Endometrial microvascular endothelial cells (primary cell): ENCODE data around the gene MOGAT1. TPM values are rescaled to one million over a fixed set of nuclear protein-coding genes. Genes with fewer than 3 reads are reported as not detected.

ENCODE experiments used
- in situ Hi-C: cut with HindIII; loops from 2 replicates; pipeline ENCODE4 v1.10.0; 2017; ENCODE audit warnings: low sequenced_read_pairs, low pct_unique_long_range_greater_than_20kb; ENCODE audit errors: inconsistent ontology term
- total RNA-seq: library from RNA; depleted of rRNA; stranded (reverse); fragments of >200 nt; gene quantifications from one replicate; pipeline ENCODE4 v1.2.3, GENCODE V29; 2015; ENCODE audit errors: inconsistent ontology term

Gene MOGAT1, protein sequence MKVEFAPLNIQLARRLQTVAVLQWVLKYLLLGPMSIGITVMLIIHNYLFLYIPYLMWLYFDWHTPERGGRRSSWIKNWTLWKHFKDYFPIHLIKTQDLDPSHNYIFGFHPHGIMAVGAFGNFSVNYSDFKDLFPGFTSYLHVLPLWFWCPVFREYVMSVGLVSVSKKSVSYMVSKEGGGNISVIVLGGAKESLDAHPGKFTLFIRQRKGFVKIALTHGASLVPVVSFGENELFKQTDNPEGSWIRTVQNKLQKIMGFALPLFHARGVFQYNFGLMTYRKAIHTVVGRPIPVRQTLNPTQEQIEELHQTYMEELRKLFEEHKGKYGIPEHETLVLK
- not detected for total RNA-seq

DNA sequence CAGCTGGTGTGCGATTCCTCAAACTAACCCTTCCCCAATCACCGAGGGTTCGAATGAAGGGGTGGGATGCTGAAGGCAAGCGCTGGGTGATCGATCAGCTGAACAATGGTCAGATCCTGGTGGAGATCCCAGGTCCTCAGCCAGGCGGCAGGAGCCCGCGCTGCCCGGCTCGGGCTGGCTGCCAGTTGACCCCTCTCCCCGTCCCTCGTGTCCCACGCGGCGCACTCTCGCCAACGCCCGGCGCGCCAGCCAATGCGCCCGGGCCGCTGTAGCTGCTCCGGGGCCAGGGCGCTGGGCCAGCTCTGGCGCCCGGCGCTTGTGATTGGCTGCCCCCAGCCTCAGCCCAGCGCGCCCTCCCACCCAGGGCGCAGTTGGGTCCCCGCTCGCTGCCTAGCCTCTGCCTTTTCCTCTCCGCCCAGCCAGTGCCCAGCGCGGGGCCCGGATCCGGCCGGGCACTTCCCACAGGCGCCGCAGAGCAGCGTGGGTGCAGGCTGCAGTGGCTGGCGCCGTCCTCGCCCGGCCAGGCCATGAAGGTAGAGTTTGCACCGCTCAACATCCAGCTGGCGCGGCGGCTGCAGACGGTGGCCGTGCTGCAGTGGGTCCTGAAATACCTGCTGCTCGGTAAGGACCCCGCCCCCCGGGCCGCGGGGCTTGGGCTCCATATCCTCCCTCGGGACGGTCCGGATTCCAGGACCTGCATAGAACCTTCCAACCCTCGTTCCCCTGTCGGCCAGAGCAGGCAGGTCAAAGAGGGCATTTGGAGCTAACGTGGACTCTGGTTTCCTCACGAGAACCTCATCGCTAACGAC is at the start of gene MOGAT1:
MOGAT1 (plus strand) TSS at position 400 of the 809 bp plus-strand sequence; CDS start at position 528, 128 bp downstream.
- in situ Hi-C loops, result no loop called here

DNA sequence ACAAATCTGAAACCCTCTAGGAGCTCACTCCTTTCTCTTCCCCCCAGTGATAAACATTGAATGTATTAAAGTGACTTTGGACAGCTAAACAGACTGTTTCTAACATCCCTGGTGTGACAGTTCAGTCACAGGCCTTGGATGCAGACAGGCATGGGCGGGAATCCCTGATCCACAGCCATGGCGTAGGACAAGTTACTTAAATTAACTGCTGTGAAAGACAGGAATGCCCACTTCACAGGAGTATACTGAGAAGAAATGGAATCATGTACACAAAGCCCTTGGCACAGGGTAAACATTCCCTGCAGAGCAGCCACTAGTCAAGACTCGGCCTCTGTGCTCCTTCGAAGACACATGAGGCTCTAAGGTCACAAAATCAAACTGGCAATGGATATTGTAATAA is 49.6 kb upstream of the MOGAT1 start:
- in situ Hi-C loops, result loop anchor here (25.0 kb wide), 1 partner anchor 310 kb away; a partner anchor contains a TSS

DNA sequence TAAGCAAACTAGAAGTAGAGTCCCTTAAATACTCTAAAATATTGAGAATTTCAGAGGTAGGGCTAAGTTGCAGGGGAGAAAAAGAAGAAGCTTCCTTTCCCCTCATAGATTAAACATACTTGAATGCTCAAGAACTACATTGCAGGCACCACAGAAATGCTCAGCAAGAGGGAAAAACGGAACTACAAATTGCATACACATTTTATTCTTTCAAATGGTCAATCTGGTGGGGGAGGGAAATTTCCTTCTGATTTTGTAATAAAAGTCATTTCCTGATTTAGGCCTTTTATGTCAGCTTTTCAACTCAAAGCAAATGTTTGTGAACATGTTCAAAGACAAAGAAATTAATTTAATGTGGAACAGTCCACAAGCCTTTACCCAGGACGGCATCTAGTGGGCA is 48.5 kb upstream of the MOGAT1 start:
- in situ Hi-C loops, result loop anchor here (25.0 kb wide), 1 partner anchor 311 kb away; a partner anchor contains a TSS

DNA sequence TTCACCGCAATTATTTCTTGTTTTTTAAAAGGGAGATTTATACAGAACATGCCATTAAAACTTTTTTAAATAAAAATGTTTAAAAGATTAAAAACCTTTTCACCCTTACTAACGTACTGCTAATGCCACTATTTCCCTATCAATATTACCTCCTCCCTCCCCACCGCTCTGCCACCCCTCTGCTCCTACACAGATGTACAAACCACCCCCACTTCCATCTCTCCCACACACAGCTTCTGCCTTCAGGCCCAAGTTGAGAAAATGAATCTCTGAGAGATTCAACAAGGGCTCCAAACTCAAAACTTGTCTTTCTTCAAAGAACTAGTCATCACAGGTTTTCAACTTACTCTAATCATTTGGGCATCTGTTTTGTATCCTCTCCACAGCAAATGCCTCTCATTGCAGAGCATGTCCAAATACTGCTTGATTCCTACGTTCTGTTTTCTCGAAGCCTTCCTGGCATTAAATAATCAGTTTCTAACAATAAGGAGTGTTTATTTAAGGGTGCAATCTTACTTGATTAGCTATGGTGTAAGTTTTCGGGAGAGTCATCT is 47.6 kb upstream of the MOGAT1 start:
- in situ Hi-C loops, result loop anchor here (25.0 kb wide), 1 partner anchor 312 kb away; a partner anchor contains a TSS

DNA sequence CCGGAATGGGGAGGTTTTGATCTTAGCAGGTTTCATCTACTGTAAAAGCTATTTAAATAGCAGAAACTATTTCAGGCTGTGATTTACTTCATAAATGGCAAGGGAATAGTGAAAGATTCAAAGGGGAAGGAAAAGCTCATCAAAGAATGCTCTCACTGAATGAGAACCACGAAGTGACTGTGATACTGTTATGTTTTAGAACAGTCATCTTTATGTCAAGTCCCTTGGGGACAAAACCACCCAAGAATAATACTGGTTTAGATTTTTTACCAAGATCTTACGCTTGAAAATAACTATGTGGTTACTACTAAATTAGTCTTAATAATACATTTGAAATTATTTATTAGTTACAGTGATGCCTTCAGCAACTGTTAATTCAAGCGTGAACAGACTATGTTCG is 43.7 kb upstream of the MOGAT1 start:
- in situ Hi-C loops, result no loop called here

DNA sequence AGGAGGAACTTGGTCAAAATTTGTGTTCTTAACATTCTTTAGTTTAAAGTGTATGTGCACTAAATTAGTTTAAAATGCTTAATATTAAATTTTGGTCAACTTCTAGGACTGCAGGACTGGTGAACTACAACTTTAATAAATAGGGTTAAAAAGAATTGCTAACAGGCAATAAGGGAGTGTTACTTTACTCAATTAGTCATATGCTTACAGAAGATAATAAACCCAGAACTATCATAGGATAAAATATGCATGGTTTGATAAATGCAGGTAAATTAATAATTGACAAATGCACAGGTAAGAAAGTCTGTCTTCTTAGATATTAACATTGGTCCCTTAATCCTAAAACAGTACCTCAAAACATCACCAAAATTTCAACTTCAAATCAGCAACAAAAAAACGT is 36.2 kb upstream of the MOGAT1 start:
- in situ Hi-C loops, result no loop called here

DNA sequence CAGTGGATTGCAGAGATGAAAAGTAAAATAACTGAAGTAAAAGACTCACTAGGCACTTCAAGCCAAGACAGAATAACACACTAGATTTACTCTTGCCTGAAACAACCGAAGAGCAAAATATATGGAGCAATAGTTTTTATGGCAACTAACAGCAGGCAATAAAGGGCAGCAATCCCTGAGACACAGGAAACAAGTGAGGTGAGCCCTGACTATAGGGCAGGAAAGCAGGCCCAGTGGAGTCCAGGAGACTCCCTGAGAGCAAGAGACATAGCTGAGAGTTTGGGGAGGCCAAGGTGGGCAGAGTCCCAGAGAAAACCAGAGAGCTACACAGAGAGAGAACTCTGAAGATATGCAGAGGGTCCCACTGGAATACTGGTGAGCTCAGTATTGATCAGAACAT is 34.4 kb upstream of the MOGAT1 start:
- in situ Hi-C loops, result no loop called here

DNA sequence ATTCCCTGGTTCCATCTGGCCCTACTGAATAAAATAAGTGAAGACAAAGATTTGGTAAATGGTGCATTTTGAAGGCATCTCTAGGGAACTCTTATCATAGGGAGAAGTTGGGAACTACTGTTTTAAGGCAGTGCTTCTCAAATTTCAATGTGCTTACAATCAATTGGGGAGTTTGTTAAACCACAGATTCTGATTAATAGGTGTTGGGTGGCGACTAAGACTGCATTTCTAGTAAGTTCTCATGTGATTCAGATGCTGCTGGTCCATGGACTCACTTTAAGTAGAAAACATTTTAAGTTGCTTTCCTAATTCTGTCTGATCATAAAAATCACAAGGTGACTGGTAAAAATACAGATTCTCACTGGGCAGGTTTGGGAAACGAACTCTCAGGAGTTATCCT is 30.1 kb upstream of the MOGAT1 start:
- in situ Hi-C loops, result no loop called here

DNA sequence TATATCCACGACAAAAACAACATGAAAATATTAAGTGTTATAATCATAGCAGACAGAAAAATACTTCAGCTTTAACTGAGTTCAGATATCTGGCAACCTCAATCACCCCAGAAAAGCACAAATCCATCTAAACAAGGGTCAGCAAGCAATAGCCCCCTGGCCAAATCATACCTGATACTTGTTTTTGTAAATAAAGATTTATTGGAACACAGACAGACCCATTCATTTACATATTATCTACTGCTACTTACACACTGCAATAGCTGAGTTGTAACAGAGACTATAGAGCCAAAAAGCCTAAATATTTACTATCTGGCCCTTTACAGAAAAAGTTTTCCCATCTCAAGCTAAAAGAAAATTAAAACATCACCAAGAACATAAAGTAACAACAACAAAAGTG is 28.3 kb upstream of the MOGAT1 start:
- in situ Hi-C loops, result no loop called here

DNA sequence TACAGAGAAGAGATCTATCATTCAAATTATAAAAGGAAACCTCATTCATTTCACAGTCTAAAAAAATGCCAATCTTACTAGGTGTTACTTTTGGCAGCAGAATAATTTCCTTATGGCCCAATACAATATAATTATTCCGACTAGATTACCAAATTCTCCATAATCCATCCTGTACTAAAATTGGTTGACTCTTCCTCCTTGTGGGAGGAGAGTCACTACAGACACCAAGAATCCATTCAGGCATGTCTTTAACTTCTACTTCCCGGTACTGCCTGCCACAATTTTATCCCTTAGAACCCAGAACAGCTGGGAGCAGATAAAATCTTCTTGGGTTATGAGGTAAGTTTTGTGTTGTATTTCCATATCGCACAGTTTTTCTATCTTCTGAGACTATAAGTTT is 25.4 kb upstream of the MOGAT1 start:
- in situ Hi-C loops, result no loop called here

DNA sequence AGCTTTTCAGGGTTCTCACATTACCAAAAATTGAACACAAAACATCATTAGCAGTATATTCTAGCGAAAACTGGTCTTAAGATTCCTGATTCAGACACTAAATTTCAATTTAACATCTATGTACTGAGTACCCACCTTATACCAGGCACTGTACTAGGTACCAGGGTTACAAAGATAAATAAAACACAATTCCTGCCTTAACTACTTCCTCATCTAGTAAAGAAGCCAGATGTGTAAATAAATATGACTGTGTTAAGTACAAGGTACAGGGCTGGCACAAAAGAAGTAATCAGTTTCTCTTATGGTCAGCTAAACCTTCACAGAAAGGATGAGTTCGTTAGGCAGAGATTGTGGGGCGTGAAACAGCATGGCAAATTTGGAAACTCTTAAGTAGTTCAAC is 21.7 kb upstream of the MOGAT1 start:
- in situ Hi-C loops, result no loop called here

DNA sequence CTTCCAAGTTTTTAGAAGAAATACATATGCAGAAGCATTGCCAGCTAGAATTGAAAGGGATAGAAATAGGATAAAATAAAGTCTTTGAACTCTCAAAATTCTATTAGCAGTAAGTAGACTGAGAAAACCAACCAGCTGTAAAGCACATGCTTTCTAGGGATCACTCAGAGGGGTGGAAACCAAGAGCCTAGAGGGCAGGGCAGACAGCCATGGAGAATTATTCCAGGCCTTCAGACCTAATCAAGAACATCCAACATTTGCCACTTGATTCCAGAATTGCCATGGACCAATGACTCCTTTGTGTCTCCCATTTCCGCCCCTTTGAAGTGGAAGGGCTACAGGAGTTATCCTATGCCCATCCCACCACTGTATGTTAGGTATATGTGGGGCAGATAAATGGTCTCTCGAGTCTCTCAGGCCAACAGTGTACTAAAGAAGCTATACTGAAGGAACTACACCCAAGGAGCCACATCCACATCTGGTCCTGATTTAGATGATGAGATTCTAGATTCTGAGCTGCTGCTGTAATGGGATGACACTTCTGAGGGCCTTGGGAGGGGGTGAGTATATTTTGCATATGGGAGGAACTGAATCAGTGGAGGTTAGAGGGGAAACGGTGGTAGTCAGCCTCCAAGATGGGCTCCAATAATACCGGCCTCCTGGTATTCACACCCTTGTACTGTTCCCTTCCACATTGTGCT is 19.6 kb upstream of the MOGAT1 start:
- in situ Hi-C loops, result no loop called here

DNA sequence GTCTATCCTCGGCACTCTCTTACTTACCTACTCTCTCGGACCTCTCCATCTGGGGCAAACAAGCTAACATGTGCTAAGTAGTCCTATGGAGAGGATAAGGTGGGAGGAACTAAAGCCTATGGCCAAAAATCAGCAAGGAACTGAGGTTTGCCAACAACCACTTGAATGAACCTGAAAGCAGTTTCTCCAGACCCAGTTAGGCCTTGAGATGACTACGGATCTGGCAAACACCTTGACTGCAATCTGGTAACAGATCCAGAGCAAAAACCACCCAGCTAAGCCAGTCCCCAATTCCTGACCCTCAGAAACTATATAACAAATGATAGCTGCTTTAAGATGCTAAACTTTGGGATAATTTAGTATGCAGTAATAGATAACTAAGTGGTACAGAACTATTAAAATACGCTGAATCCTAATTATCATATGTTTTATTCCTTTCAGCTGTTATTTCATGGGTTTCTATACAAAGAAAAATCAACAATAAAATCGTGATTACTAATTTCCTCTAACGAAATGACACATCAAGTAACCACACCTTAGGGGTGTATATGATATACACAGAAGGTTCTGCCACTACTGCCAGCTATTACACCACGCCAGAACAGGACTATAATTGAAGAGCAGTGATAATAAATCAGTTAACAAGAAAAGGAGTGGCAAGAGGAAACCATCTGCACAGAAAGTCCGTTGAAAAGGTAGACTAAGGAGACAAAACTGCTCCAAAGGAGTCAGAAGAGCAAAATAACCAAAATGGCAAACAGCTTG is 18.8 kb upstream of the MOGAT1 start:
- in situ Hi-C loops, result no loop called here

DNA sequence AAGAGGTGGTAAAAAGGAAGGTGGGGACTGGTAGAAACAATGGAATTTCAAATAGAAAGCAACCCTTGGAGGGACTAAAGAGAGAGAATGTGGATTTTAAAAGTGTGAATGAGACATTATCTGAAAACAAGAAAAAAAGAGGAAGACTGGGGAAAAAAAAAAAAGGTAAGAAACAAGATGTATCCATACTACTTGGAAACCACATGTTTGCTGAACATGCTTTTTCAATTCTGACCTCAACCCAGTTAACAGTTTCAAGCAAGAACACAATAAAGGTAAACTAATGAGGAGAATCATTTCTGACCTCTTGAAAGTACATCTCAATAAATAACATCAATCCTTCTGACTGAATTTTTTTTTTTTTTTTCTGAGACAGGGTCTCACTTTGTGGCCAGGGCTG is 18.2 kb upstream of the MOGAT1 start:
- in situ Hi-C loops, result no loop called here

DNA sequence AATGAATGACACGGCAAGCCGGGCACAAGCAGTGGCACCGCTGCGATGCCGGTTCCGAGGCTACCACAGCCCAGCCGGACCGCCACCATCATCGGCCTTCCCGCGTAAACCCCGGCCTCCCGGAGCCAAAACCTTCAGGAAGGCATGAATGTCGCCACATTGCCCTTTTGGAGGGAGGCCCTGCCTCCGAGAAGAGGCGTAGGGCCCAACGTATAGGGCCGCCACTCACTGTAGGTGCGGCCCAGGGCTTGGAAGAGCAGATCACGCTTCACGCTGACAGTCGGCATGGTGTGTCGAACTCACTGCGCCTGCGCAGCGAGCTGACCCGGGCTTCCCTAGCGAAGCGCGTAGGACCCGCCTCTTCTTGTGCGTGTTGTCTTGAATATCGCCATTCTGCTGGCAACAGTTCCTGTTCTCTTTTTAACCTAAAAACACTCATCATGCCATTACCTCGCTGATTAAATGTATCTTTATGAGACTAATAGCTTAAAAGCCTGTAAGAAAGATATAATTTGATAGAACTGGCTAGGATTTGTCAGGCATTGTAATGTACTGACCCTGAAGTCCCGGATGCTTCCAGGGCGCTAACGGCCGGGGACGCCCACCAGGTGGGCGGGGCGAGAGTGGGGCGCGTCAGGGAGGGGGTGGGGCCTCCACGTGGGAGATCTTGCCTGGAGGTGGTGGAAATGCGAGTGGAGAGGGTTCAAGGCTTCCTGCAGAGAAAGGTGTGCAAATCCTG is 15.5 kb upstream of the MOGAT1 start, which contains the start of gene FARSB:
FARSB (minus strand) TSS at position 306 of the 739 bp plus-strand sequence; CDS start at position 287, 19 bp downstream.
- in situ Hi-C loops, result no loop called here

DNA sequence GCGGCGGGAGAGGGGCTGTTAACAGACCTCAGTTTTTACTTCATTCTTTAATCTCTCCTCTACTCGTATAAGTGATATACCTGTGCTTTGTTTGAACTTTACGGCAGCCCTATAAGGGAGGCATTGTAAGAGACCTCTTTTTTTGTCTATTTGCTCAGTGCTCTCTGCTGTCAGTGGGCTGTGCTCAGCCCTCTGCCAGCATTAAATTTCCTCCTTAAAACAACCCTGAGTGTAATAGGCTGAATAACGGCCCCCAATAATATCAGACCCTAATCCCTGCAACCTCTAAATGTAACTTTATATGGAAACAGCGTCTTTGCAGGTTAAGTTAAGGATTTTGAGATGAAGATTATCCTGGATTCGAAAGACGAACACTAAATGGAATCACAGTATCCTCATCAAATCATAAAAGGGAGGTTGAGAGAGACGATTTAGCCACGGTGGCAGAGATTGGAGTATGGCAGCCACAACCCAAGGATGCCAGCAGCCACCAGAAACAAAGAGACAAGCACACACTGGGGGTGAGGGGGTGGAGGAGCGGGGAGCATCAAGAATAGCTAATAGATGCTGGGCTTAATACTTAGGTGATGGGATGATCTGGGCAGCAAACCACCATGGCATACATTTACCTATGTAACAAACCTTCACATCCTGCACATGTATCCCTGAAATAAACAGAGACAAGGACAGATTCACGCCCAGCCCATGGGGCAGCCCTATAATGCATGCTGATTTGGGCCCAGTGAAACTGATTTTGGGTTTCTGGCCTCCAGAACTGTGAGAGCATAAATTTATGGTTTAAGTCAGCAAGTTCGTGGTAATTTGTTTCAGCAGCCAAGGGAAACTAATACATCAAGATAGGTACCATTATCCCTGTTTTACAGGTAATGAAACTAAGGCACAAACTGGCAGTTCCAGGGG is 14.7 kb upstream of the MOGAT1 start:
- in situ Hi-C loops, result no loop called here

DNA sequence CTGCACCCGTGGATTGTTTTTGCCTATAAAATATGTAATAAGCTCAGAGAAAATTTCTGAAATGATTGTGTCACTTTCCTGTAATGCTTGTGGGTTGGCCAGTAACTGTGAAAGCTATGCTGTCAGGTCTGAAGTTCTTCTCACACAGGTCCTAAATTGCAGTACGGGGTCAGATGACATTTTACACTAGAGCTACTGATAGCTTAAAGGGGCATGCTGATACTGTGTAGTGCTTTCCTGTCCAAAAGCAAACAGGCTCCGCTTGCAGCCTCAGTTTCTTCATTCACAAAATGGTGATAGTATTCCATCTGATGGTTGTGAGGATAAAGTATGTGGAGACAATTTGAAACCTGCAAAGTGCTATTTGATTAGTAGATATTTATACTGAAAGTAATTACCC is 8.0 kb upstream of the MOGAT1 start:
- in situ Hi-C loops, result no loop called here
